IPS-18a (cell line): Measurements from ENCODE around the gene TPBG.

Experiments used
- H3K27ac ChIP-seq: one replicate; pipeline ENCODE4 v1.5.1; 2013; ENCODE audit warnings: low read length
- H3K27me3 ChIP-seq: one replicate; pipeline ENCODE4 v1.6.1; 2013; ENCODE audit warnings: mild to moderate bottlenecking, low read length; ENCODE audit not compliant: control insufficient read depth, insufficient read depth
- H3K36me3 ChIP-seq: one replicate; pipeline ENCODE4 v1.6.1; 2013; ENCODE audit warnings: low read depth, low read length; ENCODE audit not compliant: control insufficient read depth
- H3K4me1 ChIP-seq: one replicate; pipeline ENCODE4 v1.6.1; 2013; ENCODE audit warnings: low read depth, low read length; ENCODE audit not compliant: control insufficient read depth
- H3K4me3 ChIP-seq: one replicate; pipeline ENCODE4 v1.5.1; 2013; ENCODE audit warnings: low read length
- H3K9ac ChIP-seq: one replicate; pipeline ENCODE4 v1.6.1; 2013; ENCODE audit warnings: mild to moderate bottlenecking, low read length, moderate library complexity
- H3K9me3 ChIP-seq: one replicate; pipeline ENCODE4 v1.6.1; 2013; ENCODE audit warnings: low read depth, low read length; ENCODE audit not compliant: control insufficient read depth

The TPBG gene

GRCh38 chr6:82363428-82364086, at the start of gene TPBG:
TSS of gene TPBG (plus strand) at chr6:82363817. CDS start at chr6:82364962, 1,145 bp downstream.
- Histone ChIP-seq H3K36me3 (peaks cover 5% of the 10 kb centered on the region), H3K4me1 (peaks cover 21% of the 10 kb centered on the region), H3K9ac (peak within 1 kb of the TSS; percentile 73), H3K27ac (peak within 1 kb of the TSS; percentile 18), H3K9me3 (no peaks in the 10 kb centered on the region), H3K4me3 (peak within 1 kb of the TSS; percentile 95), H3K27me3 (peaks cover 25% of the 10 kb centered on the region)

- Histone ChIP-seq H3K27me3 (no peaks in the 10 kb centered on the region), H3K27ac (no peak overlapping the region), H3K9me3 (no peaks in the 10 kb centered on the region), H3K4me1 (no peaks in the 10 kb centered on the region), H3K4me3 (no peak overlapping the region), H3K9ac (no peak overlapping the region), H3K36me3 (no peaks in the 10 kb centered on the region)
These were observed 41.2 kb upstream of the TPBG start for GRCh38 chr6:82322386-82322785.

GRCh38 chr6:82329766-82330165, 33.9 kb upstream of the TPBG start:
- H3K27ac ChIP-seq = no peak overlapping the region
- no peaks in the 10 kb centered on the region for H3K27me3 ChIP-seq
- H3K4me1 ChIP-seq = peaks cover 2% of the 10 kb centered on the region
- H3K9me3 ChIP-seq = no peaks in the 10 kb centered on the region
- no peaks in the 10 kb centered on the region for H3K36me3 ChIP-seq
- H3K4me3 ChIP-seq = no peak overlapping the region
- no peak overlapping the region for H3K9ac ChIP-seq

GRCh38 chr6:82330171-82330804, 33.3 kb upstream of the TPBG start:
- Histone ChIP-seq H3K27ac (no peak overlapping the region), H3K9me3 (no peaks in the 10 kb centered on the region), H3K4me3 (no peak overlapping the region), H3K9ac (no peak overlapping the region), H3K27me3 (no peaks in the 10 kb centered on the region), H3K4me1 (peaks cover 2% of the 10 kb centered on the region), H3K36me3 (no peaks in the 10 kb centered on the region)

GRCh38 chr6:82331031-82331773, 32.4 kb upstream of the TPBG start:
- H3K27me3 ChIP-seq = no peaks in the 10 kb centered on the region
- H3K27ac ChIP-seq = no peak overlapping the region
- H3K4me1 ChIP-seq = peaks cover 2% of the 10 kb centered on the region
- H3K9me3 ChIP-seq = no peaks in the 10 kb centered on the region
- H3K9ac ChIP-seq = no peak overlapping the region
- no peak overlapping the region for H3K4me3 ChIP-seq
- no peaks in the 10 kb centered on the region for H3K36me3 ChIP-seq

- peaks cover 2% of the 10 kb centered on the region for H3K4me1 ChIP-seq
- no peaks in the 10 kb centered on the region for H3K9me3 ChIP-seq
- H3K27ac ChIP-seq = no peak overlapping the region
- H3K36me3 ChIP-seq = no peaks in the 10 kb centered on the region
- H3K9ac ChIP-seq = no peak overlapping the region
- H3K27me3 ChIP-seq = no peaks in the 10 kb centered on the region
- no peak overlapping the region for H3K4me3 ChIP-seq
These were observed 29.8 kb upstream of the TPBG start for GRCh38 chr6:82333781-82334180.

- no peaks in the 10 kb centered on the region for H3K36me3 ChIP-seq
- H3K4me1 ChIP-seq = no peaks in the 10 kb centered on the region
- peaks cover 11% of the 10 kb centered on the region for H3K9me3 ChIP-seq
- no peak overlapping the region for H3K4me3 ChIP-seq
- H3K27ac ChIP-seq = no peak overlapping the region
- no peaks in the 10 kb centered on the region for H3K27me3 ChIP-seq
- no peak overlapping the region for H3K9ac ChIP-seq
These were observed 25.8 kb upstream of the TPBG start for GRCh38 chr6:82337688-82338257.

GRCh38 chr6:82348130-82348529, 15.5 kb upstream of the TPBG start:
- no peaks in the 10 kb centered on the region for H3K4me1 ChIP-seq
- H3K27ac ChIP-seq = no peak overlapping the region
- H3K9ac ChIP-seq = no peak overlapping the region
- H3K36me3 ChIP-seq = no peaks in the 10 kb centered on the region
- H3K4me3 ChIP-seq = no peak overlapping the region
- no peaks in the 10 kb centered on the region for H3K9me3 ChIP-seq
- no peaks in the 10 kb centered on the region for H3K27me3 ChIP-seq

GRCh38 chr6:82353848-82354247, 9.8 kb upstream of the TPBG start:
- H3K27me3 ChIP-seq = no peaks in the 10 kb centered on the region
- no peaks in the 10 kb centered on the region for H3K36me3 ChIP-seq

GRCh38 chr6:82360552-82360951, 3.1 kb upstream of the TPBG start:
- H3K36me3 ChIP-seq = no peaks in the 10 kb centered on the region
- H3K4me3 ChIP-seq = no peak overlapping the region
- no peaks in the 10 kb centered on the region for H3K9me3 ChIP-seq
- H3K9ac ChIP-seq = no peak overlapping the region
- peaks cover 14% of the 10 kb centered on the region for H3K27me3 ChIP-seq
- H3K4me1 ChIP-seq = peaks cover 2% of the 10 kb centered on the region
- H3K27ac ChIP-seq = no peak overlapping the region

More at GRCh38 chr6:82353848-82354247, 9.8 kb upstream of the TPBG start:
- no peak overlapping the region for H3K4me3 ChIP-seq
- no peak overlapping the region for H3K9ac ChIP-seq
- H3K4me1 ChIP-seq = no peaks in the 10 kb centered on the region
- no peaks in the 10 kb centered on the region for H3K9me3 ChIP-seq
- no peak overlapping the region for H3K27ac ChIP-seq

GRCh38 chr6:82361631-82362030, 2.0 kb upstream of the TPBG start:
- peaks cover 4% of the 10 kb centered on the region for H3K36me3 ChIP-seq
- H3K4me3 ChIP-seq = no peak overlapping the region
- H3K27me3 ChIP-seq = peaks cover 23% of the 10 kb centered on the region
- peaks cover 12% of the 10 kb centered on the region for H3K4me1 ChIP-seq
- H3K9ac ChIP-seq = no peak overlapping the region
- H3K27ac ChIP-seq = no peak overlapping the region
- H3K9me3 ChIP-seq = no peaks in the 10 kb centered on the region
